Testis (tissue), 3 donors: Measurements from ENCODE around the gene PTPMT1. TPM values are rescaled to one million over a fixed set of nuclear protein-coding genes. Genes with fewer than 3 reads are reported as not detected.

Experiments used
- DNase-seq: peaks from one replicate; pipeline ENCODE4 v3.0.0-alpha.2; 2019
- H3K27ac ChIP-seq, 2 donors: fragments of 200-600 bp; sonication (generic); one replicate each; pipeline ENCODE4 v1.5.1; 2019
- H3K27me3 ChIP-seq: fragments of 200-600 bp; sonication (generic); one replicate; pipeline ENCODE4 v1.5.1; 2019
- H3K36me3 ChIP-seq: fragments of 200-600 bp; sonication (generic); one replicate; pipeline ENCODE4 v1.5.1; 2017; ENCODE audit warnings: low read depth; ENCODE audit errors: missing control alignments
- H3K4me1 ChIP-seq: fragments of 200-600 bp; sonication (generic); one replicate; pipeline ENCODE4 v1.5.1; 2019
- H3K4me3 ChIP-seq, 2 donors: fragments of 200-600 bp; sonication (generic); one replicate each; pipeline ENCODE4 v1.5.1; 2017 to 2019
- H3K9me3 ChIP-seq: fragments of 200-600 bp; sonication (generic); one replicate; pipeline ENCODE4 v1.5.1; 2017
- POLR2A ChIP-seq: fragments of 450-650 bp; IDR thresholded peaks from one replicate; pipeline ENCODE4 v1.6.1; 2017; ENCODE audit warnings: antibody characterized with exemption, mild to moderate bottlenecking, moderate library complexity
- WGBS, 2 donors: methylation state at CpG; one replicate each; pipeline ENCODE4 v1.1.5; 2018; 5-methylcytosine and 5-hydroxymethylcytosine counted together
- intact Hi-C: fragments of 100-400 bp; cut with DNase I; formaldehyde crosslinking; loops from one replicate; pipeline ENCODE4 v1.15.1; 2023; ENCODE audit warnings: low total_unique reads
- polyA plus RNA-seq: library from polyadenylated mRNA; stranded (reverse); fragments of 350-450 nt; fragmentation: Illumina TruSeq; extraction: RNeasy Lipid Tissue Mini Kit (QIAGEN cat#74804); gene quantifications from one replicate; pipeline ENCODE4 v1.2.3, GENCODE V29; 2014; ENCODE audit warnings: low read depth, low replicate concordance; ENCODE audit not compliant: insufficient read depth
- total RNA-seq, 2 donors: library from RNA; depleted of rRNA; stranded (reverse); fragments of >200 nt; gene quantifications; one replicate each; pipeline ENCODE4 v1.2.3, GENCODE V29; 2016
- TF ChIP-seq, protein P1 (sequence below), 3 experiments: fragments of 450-650 bp in 2 of 3; fragments of 200-600 bp in 1 of 3; sonication (generic) in 1 of 3; IDR thresholded peaks; one replicate each; pipeline ENCODE4 v1.5.1; 2016 to 2019; ENCODE audit warnings: antibody characterized with exemption in 3 of 3, mild to moderate bottlenecking in 2 of 3, moderate library complexity in 1 of 3

The PTPMT1 gene
- total and polyA plus RNA-seq, 3 donors from 2014 or later: 172 to 239 (median 204) TPM

DNA sequence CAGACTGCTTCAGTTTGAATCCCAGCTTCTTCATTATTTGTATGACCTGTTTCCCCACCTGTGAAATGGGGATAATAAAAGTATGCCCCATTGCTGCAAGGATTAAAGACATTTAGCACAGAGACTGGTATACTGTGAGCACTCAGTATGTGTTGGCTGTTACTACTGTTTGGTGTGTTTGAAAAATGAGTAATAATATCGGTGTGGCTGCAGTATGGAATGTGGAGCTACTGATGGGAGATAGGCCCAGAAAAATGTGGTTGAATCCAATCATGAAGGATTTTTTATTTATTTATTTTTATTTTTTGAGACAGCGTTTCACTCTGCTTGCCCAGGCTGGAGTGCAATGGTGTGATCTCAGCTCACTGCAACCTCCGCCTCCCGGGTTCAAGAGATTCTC lies 37.9 kb downstream of the PTPMT1 start:
- no peak overlapping the region for H3K27ac ChIP-seq
- DNase-seq: no peak

DNA sequence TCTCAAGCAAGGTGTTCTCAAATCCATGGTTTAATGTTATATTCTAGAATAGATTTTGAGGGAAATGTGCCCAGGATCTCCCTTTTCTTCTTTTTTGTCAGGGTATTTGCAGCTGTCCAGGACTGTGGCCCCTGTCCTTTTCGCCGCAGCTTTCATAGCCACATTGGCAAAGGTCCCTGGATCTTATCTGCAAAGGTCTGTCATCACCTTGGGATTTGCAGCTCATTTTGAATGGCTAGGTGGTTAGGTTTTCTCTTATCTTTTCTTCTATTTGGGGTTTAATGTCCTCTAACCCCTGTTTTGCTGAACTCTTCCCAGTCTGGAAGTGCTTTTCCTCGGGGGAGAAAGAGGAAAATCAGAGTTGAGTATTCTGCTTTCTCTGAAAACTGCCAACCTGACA lies 40.5 kb downstream of the PTPMT1 start:
- no peaks in the 10 kb centered on the region for H3K9me3 ChIP-seq
- H3K27ac ChIP-seq: no peak overlapping the region
- no peak overlapping the region for H3K4me3 ChIP-seq
- H3K27me3 ChIP-seq: no peaks in the 10 kb centered on the region
- no peak for TF ChIP-seq POLR2A
- TF ChIP-seq, protein P1, sequence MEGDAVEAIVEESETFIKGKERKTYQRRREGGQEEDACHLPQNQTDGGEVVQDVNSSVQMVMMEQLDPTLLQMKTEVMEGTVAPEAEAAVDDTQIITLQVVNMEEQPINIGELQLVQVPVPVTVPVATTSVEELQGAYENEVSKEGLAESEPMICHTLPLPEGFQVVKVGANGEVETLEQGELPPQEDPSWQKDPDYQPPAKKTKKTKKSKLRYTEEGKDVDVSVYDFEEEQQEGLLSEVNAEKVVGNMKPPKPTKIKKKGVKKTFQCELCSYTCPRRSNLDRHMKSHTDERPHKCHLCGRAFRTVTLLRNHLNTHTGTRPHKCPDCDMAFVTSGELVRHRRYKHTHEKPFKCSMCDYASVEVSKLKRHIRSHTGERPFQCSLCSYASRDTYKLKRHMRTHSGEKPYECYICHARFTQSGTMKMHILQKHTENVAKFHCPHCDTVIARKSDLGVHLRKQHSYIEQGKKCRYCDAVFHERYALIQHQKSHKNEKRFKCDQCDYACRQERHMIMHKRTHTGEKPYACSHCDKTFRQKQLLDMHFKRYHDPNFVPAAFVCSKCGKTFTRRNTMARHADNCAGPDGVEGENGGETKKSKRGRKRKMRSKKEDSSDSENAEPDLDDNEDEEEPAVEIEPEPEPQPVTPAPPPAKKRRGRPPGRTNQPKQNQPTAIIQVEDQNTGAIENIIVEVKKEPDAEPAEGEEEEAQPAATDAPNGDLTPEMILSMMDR (IDR thresholded peaks at IDR 0.05): no peak
- WGBS, 2 donors: 80 to 86% methylated on average over 3 of the region's 3 CpGs
- peaks cover 3% of the 10 kb centered on the region for H3K4me1 ChIP-seq
- H3K36me3 ChIP-seq: no peaks in the 10 kb centered on the region
- intact Hi-C loops: no loop called here
- no peak for DNase-seq

More for the DNA sequence above, 37.9 kb downstream of the PTPMT1 start:
- peaks cover 3% of the 10 kb centered on the region for H3K4me1 ChIP-seq
- 89 to 96% methylated on average over 4 of the region's 4 CpGs for WGBS, 2 donors
- H3K36me3 ChIP-seq: no peaks in the 10 kb centered on the region
- no peaks in the 10 kb centered on the region for H3K9me3 ChIP-seq
- H3K4me3 ChIP-seq: no peak overlapping the region
- no peak for TF ChIP-seq POLR2A
- TF ChIP-seq, protein P1 (IDR thresholded peaks at IDR 0.05): no peak
- no peaks in the 10 kb centered on the region for H3K27me3 ChIP-seq
- intact Hi-C loops: no loop called here

DNA sequence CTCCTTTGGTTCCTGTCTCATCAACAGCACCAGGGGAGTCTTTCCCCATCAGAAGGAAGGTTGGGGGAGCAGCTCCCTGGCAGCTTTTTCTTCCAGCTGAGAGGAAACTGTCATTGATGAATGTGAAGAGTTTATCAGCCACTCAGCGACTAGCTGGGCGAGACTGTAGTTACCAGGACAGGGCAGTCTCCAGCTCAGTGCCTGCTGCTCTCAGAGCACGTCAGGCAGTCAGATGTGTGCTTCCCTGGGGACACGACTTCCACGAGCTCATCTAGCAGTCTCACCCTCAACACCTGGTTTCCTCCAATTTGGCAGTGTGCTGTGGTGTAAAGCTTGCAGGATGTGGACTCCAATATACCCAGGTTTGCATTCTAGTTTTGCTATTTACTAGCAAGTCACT lies 41.3 kb downstream of the PTPMT1 start:
- peaks cover 3% of the 10 kb centered on the region for H3K4me1 ChIP-seq
- H3K27ac ChIP-seq: no peak overlapping the region
- H3K36me3 ChIP-seq: no peaks in the 10 kb centered on the region
- intact Hi-C loops: no loop called here
- WGBS, 2 donors: 57 to 70% methylated on average over 5 of the region's 5 CpGs
- H3K4me3 ChIP-seq: no peak overlapping the region
- DNase-seq: no peak
- TF ChIP-seq, protein P1 (IDR thresholded peaks at IDR 0.05): no peak
- TF ChIP-seq POLR2A: no peak
- H3K27me3 ChIP-seq: no peaks in the 10 kb centered on the region
- no peaks in the 10 kb centered on the region for H3K9me3 ChIP-seq

DNA sequence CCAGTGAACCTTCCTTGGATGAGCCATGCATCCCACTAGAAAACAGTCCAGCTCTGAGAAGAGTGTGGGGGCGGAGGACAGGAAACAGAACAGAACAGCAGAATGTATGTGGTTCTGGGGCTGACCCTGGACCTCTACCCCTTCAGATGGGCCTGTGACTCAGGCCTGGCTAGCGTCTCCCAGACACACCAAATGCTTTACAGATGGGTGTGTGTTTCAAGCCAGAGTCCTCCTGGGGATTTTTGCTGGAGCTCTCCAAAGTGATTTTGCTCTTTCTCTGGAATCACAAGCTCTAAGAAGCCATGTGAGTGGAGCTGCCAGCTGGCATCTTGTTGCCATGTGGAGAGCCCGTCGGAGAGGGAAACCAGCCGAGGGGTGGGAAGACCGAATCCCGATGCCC lies 42.0 kb downstream of the PTPMT1 start:
- Histone ChIP-seq H3K27ac (no peak overlapping the region), H3K27me3 (no peaks in the 10 kb centered on the region), H3K36me3 (no peaks in the 10 kb centered on the region), H3K9me3 (no peaks in the 10 kb centered on the region), H3K4me1 (peaks cover 3% of the 10 kb centered on the region), H3K4me3 (no peak overlapping the region)
- intact Hi-C loops: no loop called here
- 52 to 56% methylated on average over 7 of the region's 7 CpGs for WGBS, 2 donors
- no peak for TF ChIP-seq POLR2A
- peak; percentile 55 for DNase-seq

GRCh38 chr11:47609675-47610074 lies 44.3 kb downstream of the PTPMT1 start:
- TF ChIP-seq POLR2A: no peak
- TF ChIP-seq, protein P1 (IDR thresholded peaks at IDR 0.05): no peak
- intact Hi-C loops: no loop called here
- Histone ChIP-seq H3K36me3 (no peaks in the 10 kb centered on the region), H3K9me3 (no peaks in the 10 kb centered on the region), H3K4me1 (peaks cover 3% of the 10 kb centered on the region), H3K27ac (no peak overlapping the region), H3K27me3 (no peaks in the 10 kb centered on the region), H3K4me3 (no peak overlapping the region)
- WGBS, 2 donors: 71 to 76% methylated on average over 3 of the region's 3 CpGs
- no peak for DNase-seq
